ENCODE results near the gene FBXO22.
"Not testable (repeated sequence)": the region's sequence is repeated elsewhere in the genome, so short reads cannot be mapped to it uniquely, and the experiment has no call there.

The FBXO22 gene

DNA sequence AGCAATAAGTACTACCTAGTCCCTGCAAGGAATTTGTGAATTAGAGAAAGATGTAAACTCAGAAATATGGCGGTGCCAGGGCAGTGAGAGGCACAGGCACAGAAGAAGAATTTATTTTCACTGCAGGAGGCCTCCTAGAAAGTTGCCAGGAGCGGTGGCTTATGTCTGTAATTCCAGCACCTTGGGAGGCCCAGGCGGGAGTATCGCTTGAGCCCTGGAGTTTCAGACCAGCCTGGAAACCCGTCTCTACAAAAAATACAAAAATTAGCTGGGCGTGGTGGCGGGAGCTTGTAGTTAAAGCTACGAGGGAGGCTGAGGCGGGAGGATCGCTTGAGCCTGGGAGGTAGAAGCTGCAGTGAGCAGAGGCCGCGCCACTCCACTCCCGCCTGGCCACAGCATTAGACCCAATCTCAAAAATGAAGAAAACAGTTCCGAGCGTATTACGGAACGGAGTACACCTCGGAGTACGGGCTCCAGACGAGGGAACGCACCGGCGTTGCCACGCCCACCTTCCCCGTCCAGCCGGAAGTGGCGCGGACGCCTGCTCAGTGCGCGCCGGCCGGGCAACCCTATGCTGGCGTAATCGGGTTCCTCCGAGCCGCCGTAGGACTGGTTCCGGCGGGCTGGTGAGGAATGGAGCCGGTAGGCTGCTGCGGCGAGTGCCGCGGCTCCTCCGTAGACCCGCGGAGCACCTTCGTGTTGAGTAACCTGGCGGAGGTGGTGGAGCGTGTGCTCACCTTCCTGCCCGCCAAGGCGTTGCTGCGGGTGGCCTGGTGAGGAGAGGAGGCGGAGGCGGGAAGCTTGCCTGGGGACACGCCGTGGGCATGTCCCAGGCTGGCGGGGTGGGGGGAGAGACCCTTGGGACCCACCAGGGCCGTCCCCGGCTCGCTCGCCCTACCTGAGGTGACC is at the start of gene FBXO22:
Gene FBXO22, plus strand, starts transcription at position 548 of the 909 bp plus-strand sequence. Its CDS starts 86 bp downstream, at position 634.
- peak; percentile 81 to 92 for DNase-seq

GRCh38 chr15:75857886-75858285 is 45.8 kb upstream of the FBXO22 start:
- DNase-seq, result no peak

DNA sequence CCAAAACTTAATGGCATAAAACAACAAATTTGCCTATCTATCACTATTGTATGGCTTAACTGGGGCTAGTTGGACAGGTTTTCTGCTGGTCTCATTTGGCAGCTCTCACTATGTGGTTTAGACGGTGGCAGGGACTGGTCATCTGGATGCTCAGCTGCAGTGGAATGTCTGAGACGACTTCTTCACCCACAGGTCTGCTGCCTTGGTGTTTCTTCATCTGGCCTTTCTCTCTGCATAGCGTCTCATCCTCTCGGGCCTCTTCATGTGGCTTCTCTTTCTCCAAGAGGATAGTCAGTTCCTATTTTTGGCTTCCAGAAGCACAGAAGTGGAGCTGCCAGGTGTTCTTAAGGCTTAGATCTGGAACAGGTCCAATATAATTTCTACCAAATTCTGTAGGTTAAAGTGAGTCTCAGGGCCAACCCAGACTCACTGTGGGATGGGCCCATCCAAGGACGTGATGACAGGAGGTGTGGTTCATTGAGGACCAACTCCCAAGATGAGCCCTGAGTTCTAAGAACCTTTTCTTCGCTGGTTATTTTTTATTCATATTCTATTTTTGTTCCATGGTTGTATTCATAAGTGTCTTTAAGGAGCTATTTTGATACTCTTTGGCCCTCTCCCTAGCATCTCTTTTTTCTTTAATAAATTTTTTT is 41.8 kb upstream of the FBXO22 start:
- DNase-seq, result no peak

GRCh38 chr15:75862796-75863195 is 40.9 kb upstream of the FBXO22 start:
- no peak for DNase-seq

DNA sequence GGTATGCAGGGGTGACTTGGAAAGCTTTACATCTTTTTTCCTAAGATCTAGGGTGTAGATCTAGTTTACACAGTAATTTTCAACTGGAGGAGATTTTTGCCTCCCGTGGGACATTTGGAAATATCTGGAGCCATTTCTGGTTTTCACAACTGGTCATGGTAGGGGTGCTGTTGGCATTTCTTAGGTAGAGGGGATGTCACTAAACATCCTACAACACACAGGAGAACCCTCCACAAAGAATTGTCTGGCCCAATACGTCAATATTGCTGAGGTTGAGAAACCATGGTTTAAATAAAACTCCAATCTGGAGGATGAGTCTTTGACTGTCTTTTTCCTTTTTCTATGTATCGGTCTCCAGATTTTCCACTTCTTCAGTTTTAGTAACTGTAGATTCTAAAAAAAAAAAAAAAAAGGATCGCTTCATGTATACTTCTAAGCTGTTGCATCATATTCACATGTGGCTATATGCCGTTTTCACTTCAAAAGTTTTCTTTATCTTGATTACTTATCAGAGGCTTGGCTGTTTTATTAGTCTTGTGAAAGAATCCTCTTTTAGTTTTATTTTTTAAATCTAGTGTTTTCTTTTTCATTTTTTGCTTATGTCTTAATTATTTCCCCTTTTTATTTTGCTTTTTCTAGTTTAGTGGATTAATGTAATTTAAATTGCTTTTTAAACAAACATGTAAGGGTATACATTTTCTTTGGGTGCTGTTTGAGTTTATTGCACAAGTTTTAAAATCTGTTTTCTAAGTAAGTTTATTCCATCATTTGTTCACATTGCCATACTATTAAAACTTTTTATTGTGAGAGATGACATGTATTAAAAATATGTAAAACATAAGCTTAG is 39.2 kb upstream of the FBXO22 start:
- no peak for DNase-seq

DNA sequence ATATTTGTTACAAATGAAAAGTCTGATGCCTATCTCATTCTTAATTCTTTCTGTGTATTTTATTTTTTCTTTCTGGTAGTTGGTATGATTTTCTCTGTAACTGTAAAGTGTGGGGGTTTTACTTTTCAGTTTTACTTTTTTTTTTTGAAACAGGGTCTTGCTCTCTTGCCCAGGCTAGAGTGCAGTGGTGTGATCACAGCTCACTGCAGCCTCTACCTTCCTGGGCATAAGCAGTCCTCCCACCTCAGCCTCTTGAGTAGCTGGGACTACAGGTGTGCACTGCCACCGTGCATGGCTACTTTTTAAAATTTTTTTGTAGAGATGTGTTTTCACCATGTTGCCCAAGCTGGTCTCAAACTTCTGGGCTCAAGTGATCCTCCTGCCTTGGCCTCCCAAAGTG is 37.6 kb upstream of the FBXO22 start:
- DNase-seq, result not testable (repeated sequence)

DNA sequence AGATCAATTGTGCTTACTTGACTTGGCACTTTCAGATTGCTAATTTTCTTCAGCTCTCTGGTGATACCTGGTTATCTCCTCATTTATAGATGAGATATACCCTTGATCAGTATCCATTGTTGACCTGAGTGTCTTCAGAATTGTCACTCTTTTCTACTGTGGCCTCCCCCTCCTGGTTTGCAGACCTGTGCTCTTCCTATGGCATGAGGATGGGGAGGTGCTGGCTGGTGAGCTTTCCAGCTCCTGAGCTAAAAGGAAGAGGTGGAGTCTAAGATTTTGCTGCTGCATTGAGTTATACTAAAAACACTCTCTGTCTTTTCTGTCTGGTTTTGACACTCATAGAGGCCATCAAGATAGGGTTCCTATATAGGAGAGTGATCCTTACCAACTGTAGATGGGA is 36.8 kb upstream of the FBXO22 start:
- DNase-seq, result no peak

GRCh38 chr15:75867449-75867848 is 36.2 kb upstream of the FBXO22 start:
- DNase-seq, result no peak

- DNase-seq, result no peak
Measured at GRCh38 chr15:75868019-75868418, 35.7 kb upstream of the FBXO22 start.

- DNase-seq, result peak; percentile 74 to 76
Measured at GRCh38 chr15:75869446-75869845, 34.2 kb upstream of the FBXO22 start.

DNA sequence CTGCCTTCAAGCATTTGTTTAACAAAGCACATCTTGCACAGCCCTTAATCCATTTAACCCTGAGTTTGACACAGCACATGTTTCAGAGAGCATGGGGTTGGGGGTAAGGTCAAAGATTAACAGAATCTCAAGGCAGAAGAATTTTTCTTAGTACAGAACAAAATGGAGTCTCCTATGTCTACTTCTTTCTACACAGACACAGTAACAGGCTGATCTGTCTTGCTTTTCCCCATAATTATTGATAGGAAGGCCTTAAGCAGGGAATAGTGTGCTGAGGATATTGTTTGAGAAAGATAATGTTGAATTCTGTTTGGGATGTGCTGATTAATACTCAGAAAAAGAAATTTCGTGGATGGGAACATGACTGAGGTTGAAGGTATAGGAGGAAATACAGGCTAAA is 32.1 kb upstream of the FBXO22 start:
- DNase-seq, result not testable (repeated sequence)

DNA sequence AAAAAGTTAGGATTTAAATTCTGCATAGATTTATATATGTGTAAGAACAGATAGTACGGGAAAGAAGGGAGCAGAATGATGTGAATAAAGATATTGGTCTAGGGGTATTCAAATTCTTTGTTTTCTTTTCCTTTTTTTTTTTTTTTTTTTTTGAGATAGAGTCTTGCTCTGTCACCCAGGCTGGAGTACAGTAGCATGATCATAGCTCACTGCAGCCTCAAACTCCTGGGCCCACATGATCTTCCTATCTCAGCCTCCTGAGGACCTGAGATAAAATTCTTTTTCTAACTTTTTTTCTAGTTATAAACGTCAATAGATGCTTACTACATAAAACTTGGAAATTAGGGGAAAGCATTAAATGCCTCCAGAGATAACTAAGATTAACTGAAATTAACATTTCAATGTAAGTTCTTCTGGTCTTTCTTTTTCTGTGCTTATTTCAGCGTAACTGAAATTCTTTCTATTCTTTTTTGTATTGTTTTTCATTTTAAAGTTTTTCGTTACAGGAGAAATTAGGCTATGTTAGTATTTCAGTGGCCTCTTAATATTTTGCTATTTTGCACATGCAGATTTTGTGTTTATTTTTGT is 31.2 kb upstream of the FBXO22 start:
- no peak for DNase-seq

GRCh38 chr15:75884041-75884440 is 19.6 kb upstream of the FBXO22 start:
- DNase-seq, result no peak

- DNase-seq, result no peak
Measured at GRCh38 chr15:75887178-75887577, 16.5 kb upstream of the FBXO22 start.

- DNase-seq, result no peak
Measured at GRCh38 chr15:75891895-75892294, 11.8 kb upstream of the FBXO22 start.

- DNase-seq, result no peak
Measured at GRCh38 chr15:75895731-75896130, 7.9 kb upstream of the FBXO22 start.

DNA sequence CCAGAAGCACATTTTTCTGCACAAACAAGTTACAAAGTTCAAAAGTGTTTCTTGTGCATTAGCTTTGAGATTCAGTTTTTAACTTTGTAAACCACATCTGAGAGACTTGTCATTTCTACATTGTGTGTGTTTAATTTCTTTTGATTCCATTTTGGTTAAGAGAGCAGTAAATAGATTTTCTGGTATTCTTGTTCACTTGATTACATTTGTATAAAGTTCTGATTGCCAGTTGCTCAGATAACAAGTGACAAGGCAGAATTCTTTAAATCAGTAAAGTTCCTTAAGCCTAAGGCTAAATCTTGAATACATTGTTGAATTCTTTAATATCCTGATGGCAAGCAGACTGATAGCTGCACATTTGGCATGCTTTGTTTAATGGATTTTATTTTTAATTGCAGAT is 3.1 kb upstream of the FBXO22 start:
- no peak for DNase-seq

- peak; percentile 91 to 96 for DNase-seq
Measured at GRCh38 chr15:75902129-75902557, 1.5 kb upstream of the FBXO22 start.

DNA sequence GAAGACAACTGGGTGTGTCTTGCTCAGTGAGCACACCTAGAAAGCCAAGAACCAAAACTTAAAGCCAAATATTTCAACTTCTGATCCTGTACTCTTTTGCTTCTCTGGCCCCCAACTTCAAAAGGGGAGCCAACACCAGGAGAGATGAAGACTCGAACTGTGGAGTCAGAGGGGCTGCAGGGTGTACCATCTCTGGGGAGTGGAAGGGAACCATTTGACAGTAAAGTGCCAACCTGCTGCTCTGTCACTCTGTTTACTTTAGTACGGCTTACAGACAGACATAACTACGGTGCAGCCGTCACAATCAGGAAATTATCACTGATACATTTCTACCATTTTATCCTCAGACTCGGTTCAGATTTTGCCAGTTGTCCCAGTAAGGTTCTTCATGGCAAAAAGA is 1.6 kb downstream of the FBXO22 start:
- no peak for DNase-seq

DNA sequence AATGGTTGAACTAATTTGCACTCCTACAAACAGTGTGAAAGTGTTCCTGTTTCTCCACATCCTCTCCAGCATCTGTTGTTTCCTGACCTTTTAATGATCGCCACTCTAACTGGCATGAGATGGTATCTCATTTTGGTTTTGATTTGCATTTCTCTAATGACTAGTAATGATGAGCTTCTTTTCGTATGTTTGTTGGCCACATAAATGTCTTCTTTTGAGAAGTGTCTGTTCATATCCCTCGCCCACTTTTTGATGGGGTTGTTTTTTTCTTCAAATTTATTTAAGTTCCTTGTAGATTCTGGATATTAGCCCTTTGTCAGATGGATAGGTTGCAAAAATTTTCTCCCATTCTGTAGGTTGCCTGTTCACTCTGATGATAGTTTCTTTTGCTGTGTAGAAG is 6.7 kb downstream of the FBXO22 start:
- DNase-seq, result not testable (repeated sequence)

DNA sequence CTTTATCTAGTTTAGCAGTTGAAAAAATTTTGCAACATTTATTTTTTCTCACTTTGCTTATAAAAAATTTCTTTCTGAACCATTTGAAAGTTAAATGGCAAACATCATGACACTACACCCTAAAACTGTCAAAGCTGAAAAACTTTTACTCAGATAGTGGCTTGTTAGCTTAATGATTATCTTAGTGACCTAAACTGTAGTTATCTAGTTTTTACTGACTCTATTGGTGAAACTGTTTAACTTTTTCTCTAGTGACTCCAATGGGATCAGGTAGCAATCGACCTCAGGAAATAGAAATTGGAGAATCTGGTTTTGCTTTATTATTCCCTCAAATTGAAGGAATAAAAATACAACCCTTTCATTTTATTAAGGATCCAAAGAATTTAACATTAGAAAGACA is 13.3 kb downstream of the FBXO22 start:
- DNase-seq, result no peak

DNA sequence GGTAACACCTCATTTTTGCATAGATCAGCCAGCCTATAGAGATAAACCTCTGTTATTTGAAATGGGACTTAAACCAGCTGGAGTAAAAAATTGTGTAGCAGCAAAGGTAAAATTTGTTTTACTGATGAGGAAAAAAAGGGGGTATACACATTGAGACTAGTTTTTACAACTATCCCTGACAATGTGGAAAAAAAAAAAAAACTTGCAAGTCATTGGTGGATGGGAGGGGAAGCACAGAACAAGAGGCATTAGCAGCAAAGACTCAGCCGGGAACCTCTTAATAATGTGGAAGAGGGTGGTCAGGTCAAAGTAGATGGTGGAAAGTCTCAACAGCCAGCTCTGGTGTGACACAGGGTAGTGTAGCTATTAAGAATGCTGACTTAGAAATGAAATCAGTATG is 14.5 kb downstream of the FBXO22 start:
- no peak for DNase-seq

- DNase-seq, result no peak
Measured at GRCh38 chr15:75920079-75920478, 16.4 kb downstream of the FBXO22 start.
